HepG2 (cell line): ENCODE results near the gene MARS1. TPM values are rescaled to one million over a fixed set of nuclear protein-coding genes. Genes with fewer than 3 reads are reported as not detected.

Source experiments
- EEA1 ChIP-seq: sonication (generic); formaldehyde crosslinking; IDR thresholded peaks from 2 replicates; pipeline ENCODE4 v1.5.1; 2020; ENCODE audit warnings: mild to moderate bottlenecking, missing genetic modification reagents, borderline replicate concordance
- HIVEP1 ChIP-seq: sonication (generic); formaldehyde crosslinking; IDR thresholded peaks from 2 replicates; pipeline ENCODE4 v1.4.0; 2020; ENCODE audit warnings: mild to moderate bottlenecking, missing genetic modification reagents
- KAT8 ChIP-seq: IDR thresholded peaks from 2 replicates; pipeline ENCODE4 v1.6.1; 2016; ENCODE audit warnings: missing genetic modification reagents, missing compliant biosample characterization
- NPAS2 ChIP-seq: sonication (generic); formaldehyde crosslinking; IDR thresholded peaks from 2 replicates; pipeline ENCODE4 v1.8.0; 2022; ENCODE audit warnings: mild to moderate bottlenecking, missing genetic modification reagents, borderline replicate concordance
- NRL ChIP-seq: sonication (generic); formaldehyde crosslinking; IDR thresholded peaks from 2 replicates; pipeline ENCODE4 v1.5.0; 2020; ENCODE audit warnings: missing genetic modification reagents, mild to moderate bottlenecking, moderate library complexity, borderline replicate concordance
- STAG1 ChIP-seq: sonication (generic); formaldehyde crosslinking; IDR thresholded peaks from 2 replicates; pipeline ENCODE4 v1.4.0; 2020; ENCODE audit warnings: missing genetic modification reagents
- ZC3H4 ChIP-seq: sonication (generic); formaldehyde crosslinking; IDR thresholded peaks from 2 replicates; pipeline ENCODE4 v1.4.0; 2020; ENCODE audit warnings: missing genetic modification reagents, borderline replicate concordance
- ZFP36L2 ChIP-seq: sonication (generic); formaldehyde crosslinking; IDR thresholded peaks from 2 replicates; pipeline ENCODE4 v1.4.0; 2020; ENCODE audit warnings: missing genetic modification reagents
- ZFY ChIP-seq: sonication (generic); formaldehyde crosslinking; IDR thresholded peaks from 2 replicates; pipeline ENCODE4 v1.4.0; 2020; ENCODE audit warnings: missing genetic modification reagents
- ZNF180 ChIP-seq: sonication (generic); formaldehyde crosslinking; IDR thresholded peaks from 2 replicates; pipeline ENCODE4 v1.4.0; 2020; ENCODE audit warnings: low read depth, missing genetic modification reagents, borderline replicate concordance
- ZNF224 ChIP-seq: sonication (generic); formaldehyde crosslinking; IDR thresholded peaks from 2 replicates; pipeline ENCODE4 v1.5.0; 2020; ENCODE audit warnings: mild to moderate bottlenecking, missing genetic modification reagents
- ZNF30 ChIP-seq: sonication (generic); formaldehyde crosslinking; IDR thresholded peaks from 2 replicates; pipeline ENCODE4 v1.5.0; 2020; ENCODE audit warnings: mild to moderate bottlenecking, missing genetic modification reagents
- ZNF326 ChIP-seq: sonication (generic); formaldehyde crosslinking; IDR thresholded peaks from 2 replicates; pipeline ENCODE4 v1.4.0; 2020; ENCODE audit warnings: missing genetic modification reagents, borderline replicate concordance
- ZNF44 ChIP-seq: sonication (generic); formaldehyde crosslinking; IDR thresholded peaks from 2 replicates; pipeline ENCODE4 v1.5.1; 2020; ENCODE audit warnings: mild to moderate bottlenecking, missing genetic modification reagents
- ZNF441 ChIP-seq: sonication (generic); formaldehyde crosslinking; IDR thresholded peaks from 2 replicates; pipeline ENCODE4 v1.7.0; 2021; ENCODE audit warnings: missing genetic modification reagents, borderline replicate concordance
- ZNF605 ChIP-seq: sonication (generic); formaldehyde crosslinking; IDR thresholded peaks from 2 replicates; pipeline ENCODE4 v1.8.0; 2022; ENCODE audit warnings: mild to moderate bottlenecking, missing genetic modification reagents
- ZNF749 ChIP-seq: sonication (generic); formaldehyde crosslinking; IDR thresholded peaks from 2 replicates; pipeline ENCODE4 v1.8.0; 2022; ENCODE audit warnings: mild to moderate bottlenecking, missing genetic modification reagents, moderate library complexity, borderline replicate concordance
- ZSCAN22 ChIP-seq: sonication (generic); formaldehyde crosslinking; IDR thresholded peaks from 2 replicates; pipeline ENCODE4 v1.4.0; 2020; ENCODE audit warnings: mild to moderate bottlenecking, missing genetic modification reagents
- polyA plus RNA-seq, 8 experiments: library from polyadenylated mRNA; depleted of rRNA in 3 of 8; stranded (reverse) in 7 of 8; unstranded in 1 of 8; fragments of >200 nt; fragmentation: Illumina TruSeq in 4 of 8; extraction: Trizol in 4 of 8; gene quantifications; 2 replicates each; pipeline versions ENCODE4 v1.2.1 to v1.2.3, GENCODE V29; 2011 to 2016; ENCODE audit warnings: low read depth in 4 of 8, missing spikeins in 1 of 8, mixed read lengths in 1 of 8; ENCODE audit not compliant: insufficient read depth in 1 of 8
- total RNA-seq, 5 experiments: library from RNA; depleted of rRNA; stranded (reverse); fragments of >200 nt; fragmentation: Illumina TruSeq; extraction: Trizol; gene quantifications; 2 replicates each; pipeline ENCODE4 v1.2.3, GENCODE V29; 2016; ENCODE audit warnings: low read depth in 1 of 5
- TF ChIP-seq, protein P1 (sequence below): sonication (generic); formaldehyde crosslinking; IDR thresholded peaks from 2 replicates; pipeline ENCODE4 v1.4.0; 2020; ENCODE audit warnings: missing genetic modification reagents
- TF ChIP-seq, protein P2 (sequence below): sonication (generic); formaldehyde crosslinking; IDR thresholded peaks from 2 replicates; pipeline ENCODE4 v1.5.0; 2020; ENCODE audit warnings: mild to moderate bottlenecking, missing genetic modification reagents, borderline replicate concordance
- TF ChIP-seq, protein P3 (sequence below): sonication (generic); formaldehyde crosslinking; IDR thresholded peaks from 2 replicates; pipeline ENCODE4 v1.9.0; 2022; ENCODE audit warnings: missing genetic modification reagents, mild to moderate bottlenecking, borderline replicate concordance
- TF ChIP-seq, protein P4 (sequence below): conservative IDR thresholded peaks from 2 replicates; pipeline ENCODE4 v1.6.1; 2018; ENCODE audit warnings: missing genetic modification reagents
- TF ChIP-seq, protein P5 (sequence below): sonication (generic); formaldehyde crosslinking; IDR thresholded peaks from 2 replicates; pipeline ENCODE4 v1.8.1; 2023; ENCODE audit warnings: missing genetic modification reagents, mild to moderate bottlenecking, borderline replicate concordance

The MARS1 gene
- total and polyA plus RNA-seq, 2 of the 13 experiments (the other 11 are each of a cell fraction or from before 2014, with no cell fraction given): 115 to 181 TPM

DNA sequence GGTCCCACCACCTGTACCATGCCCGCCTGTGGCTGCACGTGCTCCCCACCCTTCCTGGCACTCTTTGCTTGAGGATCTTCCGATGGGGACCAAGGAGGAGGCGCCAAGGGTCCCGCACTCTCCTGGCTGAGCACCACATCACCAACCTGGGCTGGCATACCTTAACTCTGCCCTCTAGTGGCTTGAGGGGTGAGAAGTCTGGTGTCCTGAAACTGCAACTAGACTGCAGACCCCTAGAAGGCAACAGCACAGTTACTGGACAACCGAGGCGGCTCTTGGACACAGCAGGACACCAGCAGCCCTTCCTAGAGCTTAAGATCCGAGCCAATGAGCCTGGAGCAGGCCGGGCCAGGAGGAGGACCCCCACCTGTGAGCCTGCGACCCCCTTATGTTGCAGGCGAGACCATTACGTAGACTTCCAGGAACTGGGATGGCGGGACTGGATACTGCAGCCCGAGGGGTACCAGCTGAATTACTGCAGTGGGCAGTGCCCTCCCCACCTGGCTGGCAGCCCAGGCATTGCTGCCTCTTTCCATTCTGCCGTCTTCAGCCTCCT is 31.6 kb upstream of the MARS1 start (continued):
- TF ChIP-seq ZC3H4: peak; percentile 39; the same call in 1 of the 2 replicates
- no peak for TF ChIP-seq ZNF326
- no peak for TF ChIP-seq NPAS2 (CRISPR knock-in tag)
- TF ChIP-seq KAT8 (CRISPR knock-in tag): peak; percentile 44; the same call in 1 of the 2 replicates
- TF ChIP-seq, protein P1, sequence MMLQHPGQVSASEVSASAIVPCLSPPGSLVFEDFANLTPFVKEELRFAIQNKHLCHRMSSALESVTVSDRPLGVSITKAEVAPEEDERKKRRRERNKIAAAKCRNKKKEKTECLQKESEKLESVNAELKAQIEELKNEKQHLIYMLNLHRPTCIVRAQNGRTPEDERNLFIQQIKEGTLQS: no peak
- TF ChIP-seq, protein P2, sequence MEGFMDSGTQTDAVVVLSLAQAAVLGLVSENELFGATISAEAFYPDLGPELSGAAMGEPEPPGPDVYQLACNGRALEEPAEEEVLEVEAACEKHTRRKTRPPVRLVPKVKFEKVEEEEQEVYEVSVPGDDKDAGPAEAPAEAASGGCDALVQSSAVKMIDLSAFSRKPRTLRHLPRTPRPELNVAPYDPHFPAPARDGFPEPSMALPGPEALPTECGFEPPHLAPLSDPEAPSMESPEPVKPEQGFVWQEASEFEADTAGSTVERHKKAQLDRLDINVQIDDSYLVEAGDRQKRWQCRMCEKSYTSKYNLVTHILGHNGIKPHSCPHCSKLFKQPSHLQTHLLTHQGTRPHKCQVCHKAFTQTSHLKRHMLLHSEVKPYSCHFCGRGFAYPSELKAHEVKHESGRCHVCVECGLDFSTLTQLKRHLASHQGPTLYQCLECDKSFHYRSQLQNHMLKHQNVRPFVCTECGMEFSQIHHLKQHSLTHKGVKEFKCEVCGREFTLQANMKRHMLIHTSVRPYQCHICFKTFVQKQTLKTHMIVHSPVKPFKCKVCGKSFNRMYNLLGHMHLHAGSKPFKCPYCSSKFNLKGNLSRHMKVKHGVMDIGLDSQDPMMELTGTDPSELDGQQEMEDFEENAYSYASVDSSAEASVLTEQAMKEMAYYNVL (CRISPR knock-in tag): 0 out of 2 replicates have a peak, but pooled peaks have one; percentile 42
- TF ChIP-seq, protein P3, sequence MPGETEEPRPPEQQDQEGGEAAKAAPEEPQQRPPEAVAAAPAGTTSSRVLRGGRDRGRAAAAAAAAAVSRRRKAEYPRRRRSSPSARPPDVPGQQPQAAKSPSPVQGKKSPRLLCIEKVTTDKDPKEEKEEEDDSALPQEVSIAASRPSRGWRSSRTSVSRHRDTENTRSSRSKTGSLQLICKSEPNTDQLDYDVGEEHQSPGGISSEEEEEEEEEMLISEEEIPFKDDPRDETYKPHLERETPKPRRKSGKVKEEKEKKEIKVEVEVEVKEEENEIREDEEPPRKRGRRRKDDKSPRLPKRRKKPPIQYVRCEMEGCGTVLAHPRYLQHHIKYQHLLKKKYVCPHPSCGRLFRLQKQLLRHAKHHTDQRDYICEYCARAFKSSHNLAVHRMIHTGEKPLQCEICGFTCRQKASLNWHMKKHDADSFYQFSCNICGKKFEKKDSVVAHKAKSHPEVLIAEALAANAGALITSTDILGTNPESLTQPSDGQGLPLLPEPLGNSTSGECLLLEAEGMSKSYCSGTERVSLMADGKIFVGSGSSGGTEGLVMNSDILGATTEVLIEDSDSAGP (CRISPR knock-in tag): peak; percentile 36; the same call in 1 of the 2 replicates
- TF ChIP-seq ZNF605 (CRISPR knock-in tag): 0 out of 2 replicates have a peak, but pooled peaks have one; percentile 63
- no peak for TF ChIP-seq ZSCAN22 (CRISPR knock-in tag)
- no peak for TF ChIP-seq ZNF749 (CRISPR knock-in tag)
- TF ChIP-seq ZFP36L2 (CRISPR knock-in tag): 0 out of 2 replicates have a peak, but pooled peaks have one; percentile 56
- TF ChIP-seq HIVEP1 (CRISPR knock-in tag): peak; percentile 54; the same call in 1 of the 2 replicates
- peak; percentile 36; the same call in 1 of the 2 replicates for TF ChIP-seq ZFY (CRISPR knock-in tag)
- no peak for TF ChIP-seq ZNF30 (CRISPR knock-in tag)
- TF ChIP-seq, protein P4, sequence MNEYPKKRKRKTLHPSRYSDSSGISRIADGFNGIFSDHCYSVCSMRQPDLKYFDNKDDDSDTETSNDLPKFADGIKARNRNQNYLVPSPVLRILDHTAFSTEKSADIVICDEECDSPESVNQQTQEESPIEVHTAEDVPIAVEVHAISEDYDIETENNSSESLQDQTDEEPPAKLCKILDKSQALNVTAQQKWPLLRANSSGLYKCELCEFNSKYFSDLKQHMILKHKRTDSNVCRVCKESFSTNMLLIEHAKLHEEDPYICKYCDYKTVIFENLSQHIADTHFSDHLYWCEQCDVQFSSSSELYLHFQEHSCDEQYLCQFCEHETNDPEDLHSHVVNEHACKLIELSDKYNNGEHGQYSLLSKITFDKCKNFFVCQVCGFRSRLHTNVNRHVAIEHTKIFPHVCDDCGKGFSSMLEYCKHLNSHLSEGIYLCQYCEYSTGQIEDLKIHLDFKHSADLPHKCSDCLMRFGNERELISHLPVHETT: no peak
- TF ChIP-seq, protein P5, sequence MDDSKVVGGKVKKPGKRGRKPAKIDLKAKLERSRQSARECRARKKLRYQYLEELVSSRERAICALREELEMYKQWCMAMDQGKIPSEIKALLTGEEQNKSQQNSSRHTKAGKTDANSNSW (CRISPR knock-in tag): no peak
- TF ChIP-seq NRL: 0 out of 2 replicates have a peak, but pooled peaks have one; percentile 55
- peak; percentile 66 for TF ChIP-seq STAG1 (CRISPR knock-in tag)
- TF ChIP-seq ZNF224 (CRISPR knock-in tag): no peak
- TF ChIP-seq ZNF180 (CRISPR knock-in tag): no peak
- TF ChIP-seq ZNF441 (CRISPR knock-in tag): 0 out of 2 replicates have a peak, but pooled peaks have one; percentile 31
- no peak for TF ChIP-seq EEA1 (CRISPR knock-in tag)
- no peak for TF ChIP-seq ZNF44 (CRISPR knock-in tag)
